HUES48 (cell line): ENCODE results near the gene PSAT1.

Source experiments
- H3K27ac ChIP-seq: one replicate; pipeline ENCODE4 v1.7.0; 2013; ENCODE audit warnings: low read depth, low read length, inconsistent platforms
- H3K27me3 ChIP-seq: 2 replicates; pipeline ENCODE4 v1.6.1; 2013; ENCODE audit warnings: mild to moderate bottlenecking, low read length; ENCODE audit not compliant: control insufficient read depth, insufficient read depth
- H3K36me3 ChIP-seq: 2 replicates; pipeline ENCODE4 v1.6.1; 2013; ENCODE audit warnings: low read length; ENCODE audit not compliant: control insufficient read depth, insufficient read depth
- H3K4me1 ChIP-seq: 2 replicates; pipeline ENCODE4 v1.6.1; 2013; ENCODE audit warnings: mild to moderate bottlenecking, low read length; ENCODE audit not compliant: control insufficient read depth, insufficient read depth
- H3K4me3 ChIP-seq: 2 replicates; pipeline ENCODE4 v1.5.1; 2013; ENCODE audit warnings: mild to moderate bottlenecking, low read depth, low read length
- H3K9ac ChIP-seq: 2 replicates; pipeline ENCODE4 v1.6.1; 2013; ENCODE audit warnings: mild to moderate bottlenecking, low read depth, low read length, moderate library complexity
- H3K9me3 ChIP-seq: 2 replicates; pipeline ENCODE4 v1.6.1; 2013; ENCODE audit warnings: low read length; ENCODE audit not compliant: control insufficient read depth, insufficient read depth

Gene PSAT1

GRCh38 chr9:78320030-78320693 lies 23.2 kb downstream of the PSAT1 start:
- Histone ChIP-seq H3K27me3 (no peaks in the 10 kb centered on the region), H3K9me3 (no peaks in the 10 kb centered on the region), H3K9ac (no peak overlapping the region), H3K36me3 (peaks cover 100% of the 10 kb centered on the region), H3K4me3 (no peak overlapping the region), H3K27ac (no peak overlapping the region), H3K4me1 (no peaks in the 10 kb centered on the region)

- no peak overlapping the region for H3K27ac ChIP-seq
- H3K9ac ChIP-seq, result no peak overlapping the region
- H3K36me3 ChIP-seq, result peaks cover 100% of the 10 kb centered on the region
- no peaks in the 10 kb centered on the region for H3K9me3 ChIP-seq
- H3K27me3 ChIP-seq, result no peaks in the 10 kb centered on the region
- H3K4me3 ChIP-seq, result no peak overlapping the region
- H3K4me1 ChIP-seq, result no peaks in the 10 kb centered on the region; the same call in 1 of the 2 replicates
Observed at GRCh38 chr9:78320875-78321496, 24.1 kb downstream of the PSAT1 start.

- peaks cover 99% of the 10 kb centered on the region for H3K36me3 ChIP-seq
- no peaks in the 10 kb centered on the region for H3K27me3 ChIP-seq
- H3K4me3 ChIP-seq, result no peak overlapping the region
- H3K4me1 ChIP-seq, result no peaks in the 10 kb centered on the region; the same call in 1 of the 2 replicates
- H3K9me3 ChIP-seq, result no peaks in the 10 kb centered on the region
- H3K27ac ChIP-seq, result no peak overlapping the region
- no peak overlapping the region for H3K9ac ChIP-seq
Observed at GRCh38 chr9:78321505-78321904, 24.6 kb downstream of the PSAT1 start.

GRCh38 chr9:78324068-78324650 lies 27.2 kb downstream of the PSAT1 start:
- no peaks in the 10 kb centered on the region; the same call in 1 of the 2 replicates for H3K4me1 ChIP-seq
- H3K9me3 ChIP-seq, result no peaks in the 10 kb centered on the region
- no peak overlapping the region for H3K4me3 ChIP-seq
- peaks cover 98% of the 10 kb centered on the region for H3K36me3 ChIP-seq
- no peak overlapping the region for H3K9ac ChIP-seq
- no peaks in the 10 kb centered on the region for H3K27me3 ChIP-seq
- no peak overlapping the region for H3K27ac ChIP-seq

GRCh38 chr9:78324682-78325081 lies 27.8 kb downstream of the PSAT1 start:
- Histone ChIP-seq H3K36me3 (peaks cover 98% of the 10 kb centered on the region), H3K4me3 (no peak overlapping the region)

GRCh38 chr9:78325343-78325742 lies 28.4 kb downstream of the PSAT1 start:
- Histone ChIP-seq H3K36me3 (peaks cover 97% of the 10 kb centered on the region), H3K27me3 (no peaks in the 10 kb centered on the region), H3K4me1 (no peaks in the 10 kb centered on the region; the same call in 1 of the 2 replicates), H3K9ac (no peak overlapping the region), H3K4me3 (no peak overlapping the region), H3K27ac (no peak overlapping the region), H3K9me3 (no peaks in the 10 kb centered on the region)

More at GRCh38 chr9:78324682-78325081, 27.8 kb downstream of the PSAT1 start:
- Histone ChIP-seq H3K4me1 (no peaks in the 10 kb centered on the region; the same call in 1 of the 2 replicates), H3K9ac (no peak overlapping the region), H3K9me3 (no peaks in the 10 kb centered on the region), H3K27ac (no peak overlapping the region), H3K27me3 (no peaks in the 10 kb centered on the region)

- Histone ChIP-seq H3K4me3 (no peak overlapping the region), H3K27ac (no peak overlapping the region), H3K9me3 (no peaks in the 10 kb centered on the region), H3K27me3 (no peaks in the 10 kb centered on the region), H3K36me3 (peaks cover 94% of the 10 kb centered on the region), H3K9ac (no peak overlapping the region), H3K4me1 (no peaks in the 10 kb centered on the region; the same call in 1 of the 2 replicates)
Observed at GRCh38 chr9:78325846-78326360, 29.0 kb downstream of the PSAT1 start.

- no peak overlapping the region for H3K27ac ChIP-seq
- H3K36me3 ChIP-seq, result peaks cover 94% of the 10 kb centered on the region
- H3K27me3 ChIP-seq, result no peaks in the 10 kb centered on the region
- no peak overlapping the region for H3K4me3 ChIP-seq
- H3K4me1 ChIP-seq, result no peaks in the 10 kb centered on the region; the same call in 1 of the 2 replicates
- no peaks in the 10 kb centered on the region for H3K9me3 ChIP-seq
- H3K9ac ChIP-seq, result no peak overlapping the region
Observed at GRCh38 chr9:78326564-78326963, 29.6 kb downstream of the PSAT1 start.

GRCh38 chr9:78332381-78332780 lies 35.5 kb downstream of the PSAT1 start:
- H3K4me3 ChIP-seq, result no peak overlapping the region
- H3K9ac ChIP-seq, result no peak overlapping the region
- peaks cover 15% of the 10 kb centered on the region for H3K9me3 ChIP-seq
- H3K27ac ChIP-seq, result no peak overlapping the region
- peaks cover 44% of the 10 kb centered on the region for H3K36me3 ChIP-seq
- no peaks in the 10 kb centered on the region for H3K4me1 ChIP-seq
- H3K27me3 ChIP-seq, result no peaks in the 10 kb centered on the region

GRCh38 chr9:78348848-78349247 lies 51.9 kb downstream of the PSAT1 start:
- H3K27me3 ChIP-seq, result no peaks in the 10 kb centered on the region
- no peak overlapping the region for H3K27ac ChIP-seq
- H3K9ac ChIP-seq, result no peak overlapping the region
- H3K4me1 ChIP-seq, result no peaks in the 10 kb centered on the region
- no peak overlapping the region for H3K4me3 ChIP-seq
- H3K36me3 ChIP-seq, result no peaks in the 10 kb centered on the region
- H3K9me3 ChIP-seq, result no peaks in the 10 kb centered on the region

- no peaks in the 10 kb centered on the region for H3K27me3 ChIP-seq
- no peak overlapping the region for H3K4me3 ChIP-seq
- H3K27ac ChIP-seq, result no peak overlapping the region
Observed at GRCh38 chr9:78351816-78352215, 54.9 kb downstream of the PSAT1 start.

More at GRCh38 chr9:78351816-78352215, 54.9 kb downstream of the PSAT1 start:
- Histone ChIP-seq H3K4me1 (peaks cover 5% of the 10 kb centered on the region; the same call in 1 of the 2 replicates), H3K9ac (no peak overlapping the region), H3K9me3 (no peaks in the 10 kb centered on the region), H3K36me3 (no peaks in the 10 kb centered on the region)
